GM13976 (cell line): Measurements from ENCODE around the gene EPHA2.

Source experiments
- DNase-seq: peaks from one replicate; pipeline ENCODE4 v3.0.0; 2012; ENCODE audit warnings: low spot score
- in situ Hi-C: fragments of 300-500 bp; cut with MboI; formaldehyde crosslinking; loops from one replicate; pipeline ENCODE4 v1.12.0; 2022; ENCODE audit warnings: low sequenced_read_pairs, mixed read lengths, inconsistent platforms; ENCODE audit not compliant: unreplicated experiment
- TF ChIP-seq, protein P1 (sequence below): IDR thresholded peaks from 2 replicates; pipeline ENCODE4 v1.5.1; 2012; ENCODE audit warnings: borderline replicate concordance, mild to moderate bottlenecking; ENCODE audit not compliant: insufficient read depth; ENCODE audit errors: extremely low read depth, missing control alignments, control extremely low read depth

EPHA2 gene

DNA sequence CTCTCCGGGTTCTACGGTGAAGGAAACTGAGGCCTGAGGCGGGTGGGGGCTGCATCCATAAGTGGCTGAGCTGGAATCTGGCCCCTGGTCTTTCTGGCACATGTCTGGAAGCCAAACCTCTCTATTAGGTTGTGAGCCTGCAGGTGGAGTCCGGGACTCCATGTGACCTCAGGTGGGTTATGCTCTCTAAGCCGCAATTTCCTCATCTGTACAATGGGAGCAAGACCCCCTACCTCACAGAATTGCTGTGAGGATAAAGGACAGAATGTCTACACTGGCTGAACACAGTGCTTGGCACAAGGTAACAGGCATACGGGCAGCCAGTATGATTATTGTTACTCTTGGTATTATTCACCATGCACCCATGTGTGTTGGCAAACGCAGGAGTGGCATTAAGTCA is 6.7 kb downstream of the EPHA2 start:
- no peak for DNase-seq
- in situ Hi-C loops, result no loop called here
- TF ChIP-seq, protein P1, sequence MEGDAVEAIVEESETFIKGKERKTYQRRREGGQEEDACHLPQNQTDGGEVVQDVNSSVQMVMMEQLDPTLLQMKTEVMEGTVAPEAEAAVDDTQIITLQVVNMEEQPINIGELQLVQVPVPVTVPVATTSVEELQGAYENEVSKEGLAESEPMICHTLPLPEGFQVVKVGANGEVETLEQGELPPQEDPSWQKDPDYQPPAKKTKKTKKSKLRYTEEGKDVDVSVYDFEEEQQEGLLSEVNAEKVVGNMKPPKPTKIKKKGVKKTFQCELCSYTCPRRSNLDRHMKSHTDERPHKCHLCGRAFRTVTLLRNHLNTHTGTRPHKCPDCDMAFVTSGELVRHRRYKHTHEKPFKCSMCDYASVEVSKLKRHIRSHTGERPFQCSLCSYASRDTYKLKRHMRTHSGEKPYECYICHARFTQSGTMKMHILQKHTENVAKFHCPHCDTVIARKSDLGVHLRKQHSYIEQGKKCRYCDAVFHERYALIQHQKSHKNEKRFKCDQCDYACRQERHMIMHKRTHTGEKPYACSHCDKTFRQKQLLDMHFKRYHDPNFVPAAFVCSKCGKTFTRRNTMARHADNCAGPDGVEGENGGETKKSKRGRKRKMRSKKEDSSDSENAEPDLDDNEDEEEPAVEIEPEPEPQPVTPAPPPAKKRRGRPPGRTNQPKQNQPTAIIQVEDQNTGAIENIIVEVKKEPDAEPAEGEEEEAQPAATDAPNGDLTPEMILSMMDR, result no peak

DNA sequence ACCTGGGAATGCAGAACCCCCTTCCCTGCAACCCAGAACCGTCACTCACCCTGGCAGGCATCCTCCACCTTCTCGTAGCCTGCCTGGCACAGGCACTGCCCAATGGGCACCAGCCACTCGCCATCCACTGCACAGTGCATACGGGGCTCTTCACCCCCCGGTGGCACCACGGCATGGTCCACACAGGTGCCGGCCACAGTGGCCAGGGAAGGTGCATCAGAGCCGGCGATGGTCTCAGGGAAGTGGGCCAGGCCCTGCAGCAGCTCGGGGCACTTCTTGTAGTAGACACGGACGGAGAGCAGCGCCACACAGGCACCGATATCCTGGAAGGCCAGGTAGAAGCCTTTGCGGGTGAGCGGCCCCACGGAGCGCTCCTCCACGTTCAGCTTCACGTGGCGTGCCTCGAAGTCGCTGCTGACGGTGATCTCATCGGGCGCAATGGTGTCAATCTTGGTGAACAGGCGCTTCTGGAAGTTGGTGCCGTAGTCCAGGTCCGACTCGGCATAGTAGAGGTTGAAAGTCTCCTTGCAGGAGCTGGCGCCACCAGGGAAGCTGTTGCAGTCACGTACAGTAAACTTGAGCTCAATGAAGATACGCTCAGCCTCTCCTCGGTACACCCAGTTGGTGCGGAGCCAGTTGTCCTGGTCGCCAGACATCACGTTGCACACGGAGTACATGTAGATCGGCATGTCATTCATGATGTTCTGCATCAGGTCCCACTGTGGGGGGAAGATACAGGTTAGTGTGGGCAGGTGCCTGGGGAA is 7.4 kb downstream of the EPHA2 start:
- no peak for DNase-seq
- TF ChIP-seq, protein P1, result no peak
- in situ Hi-C loops, result no loop called here

DNA sequence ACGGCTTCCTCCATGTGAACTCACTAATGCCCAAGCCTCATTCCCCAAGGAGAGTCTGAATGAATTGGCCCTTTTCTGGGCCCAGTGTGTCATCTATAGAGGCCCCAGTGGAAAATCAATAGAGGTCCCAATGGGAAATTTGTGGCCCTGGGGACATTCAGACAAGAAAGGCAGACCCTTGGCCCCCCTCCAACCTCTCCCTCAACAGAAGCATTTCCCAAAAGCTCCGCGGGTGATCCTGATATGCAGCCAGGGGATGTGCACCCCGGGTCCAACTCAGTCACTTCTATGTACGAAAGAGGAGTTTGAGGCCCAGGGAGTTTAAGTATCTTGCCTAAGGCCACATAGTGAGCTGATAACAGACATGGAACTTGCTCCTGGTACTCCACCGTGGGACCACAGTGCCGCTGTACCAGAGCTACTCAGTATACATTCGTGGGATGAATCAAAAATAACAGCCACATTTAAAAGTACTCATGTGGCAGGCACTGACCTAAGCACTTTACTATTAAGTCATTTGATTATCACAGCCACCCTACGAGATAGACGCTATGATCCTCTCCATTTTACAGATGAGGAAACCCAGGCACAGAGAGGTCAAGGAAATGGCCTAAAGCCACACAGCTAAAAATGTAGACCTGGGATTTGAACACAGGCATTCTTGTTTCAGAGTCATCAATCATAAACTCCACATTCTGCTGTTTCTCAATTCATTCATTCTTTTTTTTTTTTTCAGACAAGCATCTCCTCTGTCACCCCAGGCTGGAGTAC is 8.5 kb downstream of the EPHA2 start:
- TF ChIP-seq, protein P1, result no peak
- in situ Hi-C loops, result no loop called here
- DNase-seq, result no peak

DNA sequence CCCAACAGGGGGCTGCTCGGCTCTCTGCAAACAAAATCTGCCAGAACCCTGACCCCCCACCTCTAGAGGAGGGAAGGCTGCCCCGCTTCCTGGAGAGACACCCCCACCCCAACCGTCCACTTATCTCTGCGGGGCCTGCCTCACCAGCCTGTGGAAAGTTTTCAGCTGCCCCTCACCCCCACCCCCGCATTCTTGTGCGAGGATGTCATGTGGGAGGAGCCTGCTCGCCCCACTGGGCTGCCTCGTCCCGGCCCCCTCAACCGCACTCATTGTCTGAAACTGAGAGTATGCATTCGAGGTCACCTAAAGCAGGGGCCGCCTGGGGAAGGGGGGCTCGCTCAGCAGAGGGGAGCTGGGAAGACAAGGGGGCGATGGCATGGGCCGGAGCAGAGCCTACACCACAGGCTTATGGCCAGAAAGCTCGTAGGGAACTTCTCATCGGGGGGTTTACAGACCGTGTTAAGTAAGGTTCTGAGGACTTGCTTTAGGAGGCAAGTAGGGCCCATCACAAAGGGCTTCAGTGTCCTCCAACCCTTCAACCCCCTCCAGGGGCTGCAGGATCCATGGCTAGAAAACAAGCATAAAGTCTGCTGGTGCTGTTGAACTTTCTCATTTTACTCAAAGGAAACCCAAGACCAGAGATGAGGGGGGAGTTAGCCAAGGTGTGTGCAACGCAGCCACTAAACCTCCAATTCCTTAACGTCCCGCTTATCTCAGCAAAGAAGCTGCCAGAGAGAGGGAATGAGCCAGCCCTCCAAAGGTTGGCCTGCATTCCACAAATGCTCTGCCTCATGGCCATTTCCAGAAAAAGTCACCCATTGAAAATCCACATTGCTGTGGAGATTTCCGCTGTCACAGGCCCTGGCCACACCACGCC is 9.4 kb downstream of the EPHA2 start:
- peak; percentile 83 for DNase-seq
- in situ Hi-C loops, result no loop called here
- TF ChIP-seq, protein P1, result no peak

DNA sequence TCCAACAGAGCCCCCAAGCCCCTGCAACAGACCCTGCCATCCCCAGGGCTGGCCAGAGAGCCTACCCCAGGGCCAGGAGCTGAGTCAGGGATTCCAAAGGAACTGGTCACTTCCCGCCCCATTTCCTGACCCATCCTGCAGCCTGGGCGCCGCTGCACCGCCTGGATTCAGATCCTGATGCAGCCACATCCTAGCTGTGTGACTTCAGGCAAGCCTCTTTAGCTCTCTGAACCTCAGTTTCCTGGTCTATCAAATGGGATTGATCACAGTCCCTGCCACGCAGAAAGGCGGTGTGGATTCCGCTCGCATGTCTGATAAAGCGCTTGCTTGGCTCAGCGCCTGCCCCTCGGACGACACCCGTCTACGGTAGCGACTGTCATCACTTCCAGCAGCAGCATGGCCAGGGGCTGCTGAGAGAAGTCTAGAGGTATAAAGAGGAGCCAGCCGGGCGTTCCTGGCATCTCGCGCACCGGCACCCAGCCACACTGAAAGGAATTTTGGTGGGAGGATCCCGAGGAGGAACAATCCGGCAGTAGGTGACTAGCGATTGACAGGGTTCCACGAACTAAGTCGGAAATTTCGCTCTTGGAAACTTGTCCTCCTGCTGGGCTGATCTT is 10.1 kb downstream of the EPHA2 start:
- in situ Hi-C loops, result no loop called here
- TF ChIP-seq, protein P1, result no peak
- no peak for DNase-seq

DNA sequence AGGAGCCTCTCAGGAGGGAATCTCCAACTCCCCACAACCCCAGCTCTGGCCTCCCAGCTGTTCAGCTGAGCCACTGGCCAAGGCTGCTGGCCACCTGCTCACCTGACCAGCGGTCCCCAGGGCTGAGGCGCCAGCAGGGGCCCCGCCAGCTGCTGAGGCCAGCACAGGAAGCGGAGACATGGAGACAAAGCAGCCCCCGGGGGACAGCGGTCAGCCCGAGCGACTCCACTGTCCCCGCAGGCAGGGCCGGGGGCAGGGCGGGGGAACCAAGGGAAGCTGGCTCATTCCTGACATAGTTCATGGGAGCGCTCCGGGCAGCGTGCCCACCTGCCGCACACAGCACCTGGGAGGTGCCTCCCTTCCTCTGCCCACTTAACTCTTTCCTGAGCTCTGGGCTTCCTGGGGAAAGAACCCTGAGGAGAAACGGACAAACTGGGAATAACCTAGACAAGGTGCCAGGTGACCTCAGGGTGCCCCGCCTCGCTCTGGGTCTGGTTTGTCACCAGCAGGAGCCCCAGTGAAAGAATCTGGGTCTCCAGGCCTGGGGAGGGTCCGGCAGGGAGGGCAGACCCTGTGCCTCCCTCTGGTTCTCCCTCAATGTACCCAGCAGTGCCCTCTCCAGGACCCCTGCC is 10.7 kb downstream of the EPHA2 start:
- TF ChIP-seq, protein P1, result no peak
- no peak for DNase-seq
- in situ Hi-C loops, result no loop called here
